ENCODE results near the gene PPP2R5A.

GRCh38 chr1:212294983-212295382 is 9.8 kb downstream of the PPP2R5A start:
- TF ChIP-seq ZNF138 (tag by site-specific recombination; IDR thresholded peaks at IDR 0.05; ENCODE audit: borderline replicate concordance): no peak
- TF ChIP-seq ZNF341 (tag by site-specific recombination; IDR thresholded peaks at IDR 0.05; ENCODE audit: low read depth): no peak
- TF ChIP-seq ZNF777 (tag by site-specific recombination; IDR thresholded peaks at IDR 0.05; ENCODE audit: borderline replicate concordance): no peak
- TF ChIP-seq SCRT2 (tag by site-specific recombination; IDR thresholded peaks at IDR 0.05): no peak
- no peak for TF ChIP-seq CTCF (tag by site-specific recombination; IDR thresholded peaks at IDR 0.05)

All from HEK293 (cell line).